GM23338 (cell line): Measurements from ENCODE around the gene TCN2. TPM values are rescaled to one million over a fixed set of nuclear protein-coding genes. Genes with fewer than 3 reads are reported as not detected.

Source experiments
- ATAC-seq: fragments of 200-7000 bp; cut with Tn5 transposase; 3 replicates; pipeline ENCODE4 v1.9.1; 2020
- DNase-seq: peaks from one replicate; pipeline ENCODE4 v3.0.0-alpha.2; 2015; ENCODE audit warnings: low spot score
- H2AFZ ChIP-seq: fragments of 200-600 bp; sonication (generic); 2 replicates; pipeline ENCODE4 v1.8.0; 2016; ENCODE audit warnings: antibody characterized with exemption, mild to moderate bottlenecking, moderate library complexity
- H3F3A ChIP-seq: fragments of 200-600 bp; sonication (generic); replicated peaks from 2 replicates; pipeline ENCODE4 v1.8.0; 2017; ENCODE audit warnings: antibody characterized with exemption, mixed run types, low read depth
- H3K27ac ChIP-seq: fragments of 200-600 bp; sonication (generic); 2 replicates; pipeline ENCODE4 v1.6.1; 2016; ENCODE audit warnings: low read depth
- H3K27me3 ChIP-seq: fragments of 200-600 bp; sonication (generic); 2 replicates; pipeline ENCODE4 v1.8.0; 2016; ENCODE audit warnings: mild to moderate bottlenecking, mixed run types, moderate library complexity; ENCODE audit not compliant: insufficient read depth
- H3K36me3 ChIP-seq: fragments of 200-600 bp; sonication (generic); 2 replicates; pipeline ENCODE4 v1.8.0; 2016; ENCODE audit warnings: mild to moderate bottlenecking; ENCODE audit not compliant: insufficient read depth
- H3K4me1 ChIP-seq: fragments of 200-600 bp; sonication (generic); 2 replicates; pipeline ENCODE4 v1.8.0; 2016; ENCODE audit warnings: mild to moderate bottlenecking, moderate library complexity; ENCODE audit not compliant: insufficient read depth
- H3K4me2 ChIP-seq: fragments of 200-600 bp; sonication (generic); 2 replicates; pipeline ENCODE4 v1.7.1; 2017; ENCODE audit warnings: mixed run types
- H3K4me3 ChIP-seq: fragments of 200-600 bp; sonication (generic); 2 replicates; pipeline ENCODE4 v1.6.1; 2016; ENCODE audit warnings: mixed run types
- H3K79me2 ChIP-seq: fragments of 200-600 bp; sonication (generic); replicated peaks from 2 replicates; pipeline ENCODE4 v1.8.0; 2017; ENCODE audit warnings: mild to moderate bottlenecking; ENCODE audit not compliant: insufficient read depth
- H3K9me2 ChIP-seq: fragments of 200-600 bp; sonication (generic); 2 replicates; pipeline ENCODE4 v1.8.0; 2017; ENCODE audit not compliant: insufficient read depth
- H4K20me1 ChIP-seq: fragments of 200-600 bp; sonication (generic); replicated peaks from 2 replicates; pipeline ENCODE4 v1.8.0; 2017; ENCODE audit warnings: mild to moderate bottlenecking; ENCODE audit not compliant: insufficient read depth
- H3K27ac Mint-ChIP-seq: 2 replicates; pipeline ENCODE4 v1.8.0; 2020; ENCODE audit warnings: inconsistent platforms, mild to moderate bottlenecking, moderate library complexity, mixed read lengths
- H3K27me3 Mint-ChIP-seq: 3 replicates; pipeline ENCODE4 v1.8.0; 2022; ENCODE audit warnings: low read depth, mild to moderate bottlenecking, moderate library complexity, mixed read lengths, inconsistent platforms; ENCODE audit not compliant: insufficient read depth, poor library complexity
- H3K36me3 Mint-ChIP-seq: 3 replicates; pipeline ENCODE4 v1.8.0; 2021; ENCODE audit warnings: low read depth, mild to moderate bottlenecking, inconsistent platforms, moderate library complexity, mixed read lengths
- H3K4me1 Mint-ChIP-seq: 3 replicates; pipeline ENCODE4 v1.8.0; 2020; ENCODE audit warnings: mild to moderate bottlenecking, inconsistent platforms, mixed read lengths
- H3K4me3 Mint-ChIP-seq: 3 replicates; pipeline ENCODE4 v1.8.0; 2021; ENCODE audit warnings: moderate library complexity, mild to moderate bottlenecking, inconsistent platforms, mixed read lengths
- H3K9me3 Mint-ChIP-seq: 3 replicates; pipeline ENCODE4 v1.8.0; 2020; ENCODE audit warnings: moderate library complexity, mild to moderate bottlenecking, inconsistent platforms, mixed read lengths
- CREB1 ChIP-seq: fragments of 250-450 bp; sonication (Bioruptor Pico); IDR thresholded peaks from 2 replicates; pipeline ENCODE4 v1.5.0; 2020; ENCODE audit warnings: low read depth, mild to moderate bottlenecking, moderate library complexity
- EZH2 ChIP-seq: fragments of 200-600 bp; sonication (generic); IDR thresholded peaks from one replicate; pipeline ENCODE4 v1.8.0; 2017; ENCODE audit warnings: antibody characterized with exemption, mild to moderate bottlenecking, low read depth; ENCODE audit not compliant: unreplicated experiment
- EZH2phosphoT487 ChIP-seq: fragments of 200-600 bp; sonication (generic); IDR thresholded peaks from one replicate; pipeline ENCODE4 v1.8.1; 2018; ENCODE audit warnings: antibody characterized with exemption; ENCODE audit not compliant: unreplicated experiment
- JUNB ChIP-seq: IDR thresholded peaks from one replicate; pipeline ENCODE4 v1.6.1; 2016; ENCODE audit warnings: antibody characterized with exemption; ENCODE audit not compliant: unreplicated experiment
- POLR2AphosphoS5 ChIP-seq: IDR thresholded peaks from 2 replicates; pipeline ENCODE4 v1.6.1; 2016; ENCODE audit warnings: antibody characterized with exemption, low read depth
- polyA plus RNA-seq: library from polyadenylated mRNA; unstranded; fragments of >200 nt; fragmentation: Nextera tagmentation; extraction: Ambion mirVana; gene quantifications from 2 replicates; pipeline ENCODE4 v1.2.1, GENCODE V29; 2016
- total RNA-seq: library from RNA; depleted of rRNA; stranded (reverse); fragments of >200 nt; shearing (Covaris generic); gene quantifications from 2 replicates; pipeline ENCODE4 v1.2.3, GENCODE V29; 2014
- TF ChIP-seq, protein P1 (sequence below): IDR thresholded peaks from one replicate; pipeline ENCODE4 v1.6.1; 2018; ENCODE audit warnings: antibody characterized with exemption; ENCODE audit not compliant: unreplicated experiment
- TF ChIP-seq, protein P2 (sequence below), 2 experiments: fragments of 200-600 bp in 1 of 2; sonication (generic) in 1 of 2; conservative IDR thresholded peaks; 2 replicates each; pipeline versions ENCODE4 v1.5.1 to v1.6.1; 2016 to 2017; ENCODE audit warnings: antibody characterized with exemption in 2 of 2, low read depth in 2 of 2, mild to moderate bottlenecking in 2 of 2, moderate library complexity in 1 of 2

The TCN2 gene
- total and polyA plus RNA-seq, 2 experiments from 2014 or later, result 12.9 to 38.1 TPM

DNA sequence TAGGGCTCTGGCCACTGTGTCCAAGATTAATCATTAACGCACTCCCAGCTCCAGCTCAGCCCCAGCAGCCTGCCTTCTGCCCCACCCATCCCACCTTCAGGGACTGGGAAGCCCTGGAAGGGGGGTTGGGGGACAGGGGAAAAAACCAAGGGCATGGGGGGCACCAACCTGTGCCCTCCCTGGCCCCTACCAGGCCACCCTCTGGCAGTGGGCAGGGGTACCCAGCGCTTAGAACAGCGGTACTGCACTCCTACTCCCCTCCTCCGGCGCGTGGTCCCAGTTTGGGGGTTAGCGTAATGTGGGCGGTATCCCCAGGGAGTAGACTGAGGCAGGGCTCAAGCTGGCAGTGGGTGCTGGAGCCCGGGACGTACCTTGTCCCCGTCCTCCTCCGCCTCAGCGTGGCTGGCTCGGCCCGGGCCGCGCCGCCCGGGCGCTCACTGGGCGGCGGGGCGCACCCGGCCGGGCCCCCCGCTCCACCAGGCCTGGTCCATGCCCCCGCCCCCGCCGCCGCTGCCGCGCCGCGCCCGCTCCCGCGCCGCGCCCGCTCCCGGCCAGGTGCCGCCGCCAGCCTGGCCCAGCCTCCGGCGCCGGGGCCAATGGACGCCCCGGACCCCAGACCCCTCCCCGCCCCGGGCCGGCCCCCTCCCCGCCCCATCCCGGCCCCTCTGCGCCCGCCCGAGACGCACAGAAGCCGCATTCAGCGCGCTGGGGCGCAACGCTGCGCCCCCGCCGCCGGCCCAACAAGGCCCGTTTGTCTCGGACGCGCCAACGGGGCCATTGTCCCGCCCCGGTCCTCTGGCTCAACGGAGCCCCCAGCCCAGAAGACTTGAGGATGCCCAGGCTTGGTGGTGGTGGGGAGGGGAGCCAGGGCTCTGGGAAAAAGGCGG, 32.6 kb upstream of the TCN2 start, which contains the start of gene GAL3ST1:
Gene GAL3ST1 (minus strand): TSS at position 571 of the 887 bp plus-strand sequence. CDS start 17,273 bp downstream, outside the sequence.
- DNase-seq, result peak; percentile 74
- peak within 1 kb of the TSS; percentile 92 for H3K4me2 ChIP-seq

More for the DNA sequence above, 32.6 kb upstream of the TCN2 start, which contains the start of gene GAL3ST1:
- Histone ChIP-seq H3K27ac (no peak within 1 kb of the TSS), H3K79me2 (no peaks in the 10 kb centered on the region), H3F3A (peaks cover 9% of the 10 kb centered on the region), H3K9me2 (no peaks in the 10 kb centered on the region), H3K36me3 (peaks cover 12% of the 10 kb centered on the region; the same call in 1 of the 2 replicates), H2AFZ (0 out of 2 replicates have a peak within 1 kb of the TSS, but pooled peaks have one; percentile 72), H4K20me1 (no peaks in the 10 kb centered on the region; the same call in 1 of the 2 replicates), H3K4me3 (peak within 1 kb of the TSS; percentile 74), H3K4me1 (peaks cover 9% of the 10 kb centered on the region; the same call in 1 of the 2 replicates), H3K27me3 (no peaks in the 10 kb centered on the region)
- peak; percentile 66 for ATAC-seq
- Mint-ChIP-seq H3K27me3 (peaks cover 18% of the 10 kb centered on the region), H3K4me3 (peak within 1 kb of the TSS; percentile 77), H3K9me3 (no peaks in the 10 kb centered on the region), H3K36me3 (peaks cover 36% of the 10 kb centered on the region), H3K4me1 (peaks cover 21% of the 10 kb centered on the region), H3K27ac (no peak within 1 kb of the TSS; the same call in 1 of the 2 replicates)
- TF ChIP-seq JUNB (no peak), EZH2phosphoT487 (no peak), POLR2AphosphoS5 (no peak), CREB1 (CRISPR knock-in tag) (no peak), EZH2 (no peak)
- TF ChIP-seq, protein P1, sequence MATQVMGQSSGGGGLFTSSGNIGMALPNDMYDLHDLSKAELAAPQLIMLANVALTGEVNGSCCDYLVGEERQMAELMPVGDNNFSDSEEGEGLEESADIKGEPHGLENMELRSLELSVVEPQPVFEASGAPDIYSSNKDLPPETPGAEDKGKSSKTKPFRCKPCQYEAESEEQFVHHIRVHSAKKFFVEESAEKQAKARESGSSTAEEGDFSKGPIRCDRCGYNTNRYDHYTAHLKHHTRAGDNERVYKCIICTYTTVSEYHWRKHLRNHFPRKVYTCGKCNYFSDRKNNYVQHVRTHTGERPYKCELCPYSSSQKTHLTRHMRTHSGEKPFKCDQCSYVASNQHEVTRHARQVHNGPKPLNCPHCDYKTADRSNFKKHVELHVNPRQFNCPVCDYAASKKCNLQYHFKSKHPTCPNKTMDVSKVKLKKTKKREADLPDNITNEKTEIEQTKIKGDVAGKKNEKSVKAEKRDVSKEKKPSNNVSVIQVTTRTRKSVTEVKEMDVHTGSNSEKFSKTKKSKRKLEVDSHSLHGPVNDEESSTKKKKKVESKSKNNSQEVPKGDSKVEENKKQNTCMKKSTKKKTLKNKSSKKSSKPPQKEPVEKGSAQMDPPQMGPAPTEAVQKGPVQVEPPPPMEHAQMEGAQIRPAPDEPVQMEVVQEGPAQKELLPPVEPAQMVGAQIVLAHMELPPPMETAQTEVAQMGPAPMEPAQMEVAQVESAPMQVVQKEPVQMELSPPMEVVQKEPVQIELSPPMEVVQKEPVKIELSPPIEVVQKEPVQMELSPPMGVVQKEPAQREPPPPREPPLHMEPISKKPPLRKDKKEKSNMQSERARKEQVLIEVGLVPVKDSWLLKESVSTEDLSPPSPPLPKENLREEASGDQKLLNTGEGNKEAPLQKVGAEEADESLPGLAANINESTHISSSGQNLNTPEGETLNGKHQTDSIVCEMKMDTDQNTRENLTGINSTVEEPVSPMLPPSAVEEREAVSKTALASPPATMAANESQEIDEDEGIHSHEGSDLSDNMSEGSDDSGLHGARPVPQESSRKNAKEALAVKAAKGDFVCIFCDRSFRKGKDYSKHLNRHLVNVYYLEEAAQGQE, result no peak
- TF ChIP-seq, protein P2, sequence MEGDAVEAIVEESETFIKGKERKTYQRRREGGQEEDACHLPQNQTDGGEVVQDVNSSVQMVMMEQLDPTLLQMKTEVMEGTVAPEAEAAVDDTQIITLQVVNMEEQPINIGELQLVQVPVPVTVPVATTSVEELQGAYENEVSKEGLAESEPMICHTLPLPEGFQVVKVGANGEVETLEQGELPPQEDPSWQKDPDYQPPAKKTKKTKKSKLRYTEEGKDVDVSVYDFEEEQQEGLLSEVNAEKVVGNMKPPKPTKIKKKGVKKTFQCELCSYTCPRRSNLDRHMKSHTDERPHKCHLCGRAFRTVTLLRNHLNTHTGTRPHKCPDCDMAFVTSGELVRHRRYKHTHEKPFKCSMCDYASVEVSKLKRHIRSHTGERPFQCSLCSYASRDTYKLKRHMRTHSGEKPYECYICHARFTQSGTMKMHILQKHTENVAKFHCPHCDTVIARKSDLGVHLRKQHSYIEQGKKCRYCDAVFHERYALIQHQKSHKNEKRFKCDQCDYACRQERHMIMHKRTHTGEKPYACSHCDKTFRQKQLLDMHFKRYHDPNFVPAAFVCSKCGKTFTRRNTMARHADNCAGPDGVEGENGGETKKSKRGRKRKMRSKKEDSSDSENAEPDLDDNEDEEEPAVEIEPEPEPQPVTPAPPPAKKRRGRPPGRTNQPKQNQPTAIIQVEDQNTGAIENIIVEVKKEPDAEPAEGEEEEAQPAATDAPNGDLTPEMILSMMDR (conservative IDR thresholded peaks at IDR 0.05; ENCODE audit: low read depth in 2 of 2), result no peak
